DND-41 (cell line): ENCODE measurements around the gene DTL.

Experiments used
- CTCF ChIP-seq: IDR thresholded peaks from 2 replicates; pipeline ENCODE4 v1.5.1; 2012; ENCODE audit warnings: borderline replicate concordance, low read length, moderate library complexity, mild to moderate bottlenecking; ENCODE audit not compliant: poor library complexity, severe bottlenecking; ENCODE audit errors: extremely low read depth
- EZH2 ChIP-seq: IDR thresholded peaks from 3 replicates; pipeline ENCODE4 v1.6.1; 2012; ENCODE audit warnings: borderline replicate concordance, low read depth, mild to moderate bottlenecking, moderate library complexity, low read length, inconsistent platforms; ENCODE audit not compliant: severe bottlenecking

- TF ChIP-seq EZH2 (no peak), CTCF (no peak)
Observed at GRCh38 chr1:212098771-212099170, 63.2 kb downstream of the DTL start.
